C4-2B (cell line): ENCODE results near the gene TSPAN9.

Experiments used
- CTCF ChIP-seq: fragments of 450-650 bp; conservative IDR thresholded peaks from 2 replicates; pipeline ENCODE4 v1.5.1; 2017; ENCODE audit warnings: mild to moderate bottlenecking
- ZFX ChIP-seq: fragments of 450-650 bp; IDR thresholded peaks from 2 replicates; pipeline ENCODE4 v1.6.1; 2017

DNA sequence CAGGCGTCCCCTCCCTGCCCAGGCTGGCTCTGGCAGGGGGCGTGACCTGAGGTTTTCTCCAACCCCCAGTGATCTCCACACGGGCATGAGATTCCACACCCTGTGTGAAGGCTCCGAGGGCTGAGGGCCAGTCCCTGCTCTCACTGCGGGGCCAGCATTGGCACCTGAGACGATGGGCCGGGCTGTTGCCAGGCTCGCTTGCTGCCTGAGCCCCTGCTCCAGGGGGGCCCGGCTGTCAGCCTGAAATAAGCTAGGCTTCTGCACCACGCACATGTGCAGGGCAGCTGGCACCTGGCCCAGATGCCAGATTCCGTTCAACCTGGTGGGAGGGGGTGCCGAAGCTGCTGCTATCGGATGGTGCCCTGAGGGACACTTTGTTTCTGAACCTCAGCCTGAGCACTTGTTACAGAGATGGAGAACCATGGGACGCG is 217.3 kb downstream of the TSPAN9 start:
- no peak for TF ChIP-seq CTCF
- no peak for TF ChIP-seq ZFX
